Measurements from ENCODE around the gene CEBPZ.

Gene CEBPZ

DNA sequence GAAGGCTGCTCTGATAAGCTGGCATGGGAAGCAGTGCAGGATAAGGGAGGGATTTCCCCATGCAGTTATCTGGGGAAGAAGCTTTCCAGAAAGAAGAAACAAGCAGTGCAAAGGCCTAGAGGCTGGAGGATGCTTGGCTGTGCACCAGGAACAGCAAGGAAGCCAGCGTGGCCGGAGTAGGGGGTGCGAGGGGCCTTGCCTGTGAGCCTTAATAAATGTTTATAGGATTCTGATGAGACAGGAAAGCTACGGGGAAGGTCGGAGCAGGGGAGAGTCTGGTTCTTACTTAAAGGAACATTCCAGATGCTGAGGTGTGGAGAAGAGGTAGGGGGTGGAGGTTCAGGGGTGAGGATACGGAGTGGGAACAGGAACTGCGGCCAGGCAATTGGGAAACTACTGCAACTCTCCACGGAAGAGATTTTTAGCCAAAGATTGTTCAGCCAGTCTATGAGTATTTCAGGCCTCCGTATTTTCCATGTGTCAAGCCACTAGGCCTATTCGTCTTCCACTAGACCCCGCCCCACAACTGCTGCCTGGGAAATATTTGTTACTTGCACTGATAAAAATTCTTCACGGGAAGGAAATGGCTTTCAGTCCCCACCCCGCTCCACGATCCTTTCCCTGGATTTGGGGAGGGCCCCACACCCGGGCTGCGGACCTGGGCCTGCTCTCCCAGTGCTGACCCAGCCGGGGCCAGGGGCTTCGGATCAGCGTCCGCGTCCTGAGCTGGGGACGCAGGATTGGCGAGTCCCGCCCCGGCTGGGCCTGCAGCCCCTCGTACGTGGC is 75.1 kb downstream of the CEBPZ start:
- Histone ChIP-seq H3K4me3 (ENCODE audit: low read depth in 1 of 5, low read length in 5 of 5) (peak overlapping the region; percentile 86 to 93 (median 87)), H3K9me3 (ENCODE audit: control insufficient read depth in 5 of 5, low read length in 5 of 5) (no peaks in the 10 kb centered on the region), H3K36me3 (ENCODE audit: control insufficient read depth in 5 of 5, insufficient read depth in 5 of 5, low read length in 5 of 5) (peaks cover 0 to 2% (median 0%) of the 10 kb centered on the region in 5 donors), H3K27ac (ENCODE audit: low read depth, low read length) (peak overlapping the region; percentile 87), H3K4me1 (ENCODE audit: control insufficient read depth in 5 of 5, insufficient read depth in 5 of 5, low read length in 5 of 5) (peaks cover 1 to 31% (median 23%) of the 10 kb centered on the region in 5 donors), H3K27me3 (ENCODE audit: control insufficient read depth in 5 of 5, insufficient read depth in 4 of 5, low read length in 5 of 5) (no peaks in the 10 kb centered on the region), H3K9ac (ENCODE audit: low read length in 5 of 5) (peak overlapping the region; percentile 85 to 97 (median 95))

DNA sequence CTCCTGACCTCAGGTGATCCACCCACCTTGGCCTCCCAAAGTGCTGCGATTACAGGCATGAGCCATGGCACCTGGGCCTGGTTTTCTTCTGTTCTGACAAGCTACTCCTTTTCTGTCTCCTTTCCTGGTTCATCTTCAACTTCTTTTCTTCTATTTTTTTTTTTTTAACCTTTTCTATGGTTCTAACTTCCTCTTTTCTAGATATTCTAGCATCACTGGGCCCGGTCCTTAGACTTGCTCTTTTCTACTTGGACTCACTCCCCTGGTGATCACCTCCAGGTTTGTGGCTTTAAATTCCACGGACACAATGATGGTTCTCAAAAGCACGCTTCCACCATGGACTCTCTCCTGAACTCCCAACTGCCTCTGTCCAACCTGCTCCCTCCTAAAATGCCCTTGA is 76.6 kb downstream of the CEBPZ start:
- Histone ChIP-seq H3K27ac (ENCODE audit: low read depth, low read length) (no peak overlapping the region), H3K27me3 (ENCODE audit: control insufficient read depth in 5 of 5, insufficient read depth in 4 of 5, low read length in 5 of 5) (no peaks in the 10 kb centered on the region), H3K9me3 (ENCODE audit: control insufficient read depth in 5 of 5, low read length in 5 of 5) (no peaks in the 10 kb centered on the region), H3K9ac (ENCODE audit: low read length in 5 of 5) (peak overlapping the region in 2 of 5 donors; percentile 2 to 43), H3K4me1 (ENCODE audit: control insufficient read depth in 5 of 5, insufficient read depth in 5 of 5, low read length in 5 of 5) (peaks cover 1 to 31% (median 26%) of the 10 kb centered on the region in 5 donors), H3K4me3 (ENCODE audit: low read depth in 1 of 5, low read length in 5 of 5) (no peak overlapping the region), H3K36me3 (ENCODE audit: control insufficient read depth in 5 of 5, insufficient read depth in 5 of 5, low read length in 5 of 5) (peaks cover 0 to 2% (median 0%) of the 10 kb centered on the region in 5 donors)

DNA sequence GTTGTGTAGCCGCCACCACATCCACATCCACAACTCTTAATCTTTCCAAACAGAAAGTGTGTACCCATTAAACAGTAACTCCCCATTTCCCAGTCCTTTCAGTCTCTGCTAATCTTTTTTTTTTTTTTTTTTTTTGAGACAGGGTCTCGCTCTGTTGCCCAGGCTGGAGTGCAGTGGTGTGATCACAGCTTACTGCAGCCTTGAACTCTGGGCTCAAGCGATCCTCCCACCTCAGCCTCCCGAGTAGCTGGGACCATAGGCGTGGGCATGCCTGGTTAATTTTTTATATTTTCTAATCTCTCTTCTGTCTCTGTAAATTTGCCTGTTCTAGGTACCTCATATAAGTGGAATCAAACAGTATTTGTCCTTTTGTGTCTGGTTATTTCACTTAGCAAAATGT is 78.2 kb downstream of the CEBPZ start:
- H3K36me3 ChIP-seq (ENCODE audit: control insufficient read depth in 5 of 5, insufficient read depth in 5 of 5, low read length in 5 of 5) = peaks cover 5 to 9% (median 6%) of the 10 kb centered on the region in 5 donors
- H3K9ac ChIP-seq (ENCODE audit: low read length in 5 of 5) = no peak overlapping the region
- no peaks in the 10 kb centered on the region for H3K9me3 ChIP-seq (ENCODE audit: control insufficient read depth in 5 of 5, low read length in 5 of 5)
- H3K4me1 ChIP-seq (ENCODE audit: control insufficient read depth in 5 of 5, insufficient read depth in 5 of 5, low read length in 5 of 5) = peaks cover 1 to 28% (median 24%) of the 10 kb centered on the region in 5 donors
- no peak overlapping the region for H3K4me3 ChIP-seq (ENCODE audit: low read depth in 1 of 5, low read length in 5 of 5)
- no peak overlapping the region for H3K27ac ChIP-seq (ENCODE audit: low read depth, low read length)
- H3K27me3 ChIP-seq (ENCODE audit: control insufficient read depth in 5 of 5, insufficient read depth in 4 of 5, low read length in 5 of 5) = no peaks in the 10 kb centered on the region
